Neuronal stem cell (in vitro differentiated cells): ENCODE results near the gene HACL1.

Experiments
- DNase-seq: peaks from one replicate; pipeline ENCODE4 v3.0.0-alpha.2; 2013; ENCODE audit warnings: low spot score
- H2AFZ ChIP-seq: one replicate; pipeline ENCODE4 v1.6.1; 2013; ENCODE audit warnings: mild to moderate bottlenecking, low read length, inconsistent platforms
- H2AK5ac ChIP-seq: 2 replicates; pipeline ENCODE4 v1.6.1; 2013; ENCODE audit warnings: low read depth, mild to moderate bottlenecking, inconsistent platforms, low read length, moderate library complexity, mixed read lengths
- H2BK120ac ChIP-seq: 2 replicates; pipeline ENCODE4 v1.6.1; 2013; ENCODE audit warnings: low read depth, mild to moderate bottlenecking, inconsistent platforms, low read length, moderate library complexity, mixed read lengths
- H2BK12ac ChIP-seq: one replicate; pipeline ENCODE4 v1.6.1; 2013; ENCODE audit warnings: low read length, inconsistent platforms
- H2BK15ac ChIP-seq: 2 replicates; pipeline ENCODE4 v1.6.1; 2013; ENCODE audit warnings: mild to moderate bottlenecking, low read length, inconsistent platforms, mixed read lengths
- H2BK5ac ChIP-seq: one replicate; pipeline ENCODE4 v1.6.1; 2013; ENCODE audit warnings: inconsistent platforms, mild to moderate bottlenecking, low read length, moderate library complexity
- H3K14ac ChIP-seq: one replicate; pipeline ENCODE4 v1.6.1; 2013; ENCODE audit warnings: low read length, inconsistent platforms
- H3K18ac ChIP-seq: 2 replicates; pipeline ENCODE4 v1.6.1; 2013; ENCODE audit warnings: low read length, inconsistent platforms
- H3K23ac ChIP-seq: 2 replicates; pipeline ENCODE4 v1.6.1; 2013; ENCODE audit warnings: low read depth, mild to moderate bottlenecking, mixed read lengths, low read length, inconsistent platforms; ENCODE audit not compliant: poor library complexity
- H3K27ac ChIP-seq: replicated peaks from 3 replicates; pipeline ENCODE4 v1.5.1; 2013; ENCODE audit warnings: low read length, inconsistent platforms
- H3K27me3 ChIP-seq, 3 experiments: 2 replicates each; pipeline ENCODE4 v1.6.1; 2013; ENCODE audit warnings: low read length in 3 of 3, mild to moderate bottlenecking in 2 of 3, inconsistent platforms in 1 of 3, low read depth in 1 of 3, mixed read lengths in 1 of 3, moderate library complexity in 1 of 3; ENCODE audit not compliant: control insufficient read depth in 3 of 3, insufficient read depth in 3 of 3
- H3K36me3 ChIP-seq, 2 donors: replicated peaks in 1 of 2; 2 replicates each; pipeline ENCODE4 v1.6.1; 2013; ENCODE audit warnings: low read length in 2 of 2; ENCODE audit not compliant: control insufficient read depth in 2 of 2, insufficient read depth in 2 of 2
- H3K4ac ChIP-seq: 2 replicates; pipeline ENCODE4 v1.6.1; 2013; ENCODE audit warnings: inconsistent platforms, mild to moderate bottlenecking, low read length, moderate library complexity
- H3K4me1 ChIP-seq, 2 donors: 1 replicate in 1 of 2; 2 replicates in 1 of 2; pipeline ENCODE4 v1.6.1; 2013; ENCODE audit warnings: low read length in 2 of 2, low read depth in 1 of 2; ENCODE audit not compliant: control insufficient read depth in 2 of 2, insufficient read depth in 1 of 2
- H3K4me2 ChIP-seq: one replicate; pipeline ENCODE4 v1.6.1; 2013; ENCODE audit warnings: mild to moderate bottlenecking, low read length, inconsistent platforms; ENCODE audit not compliant: insufficient read depth, poor library complexity, severe bottlenecking
- H3K4me3 ChIP-seq, 2 donors: 2 replicates each; pipeline ENCODE4 v1.5.1; 2013; ENCODE audit warnings: low read length in 2 of 2, mild to moderate bottlenecking in 2 of 2, inconsistent platforms in 1 of 2, moderate library complexity in 1 of 2
- H3K79me1 ChIP-seq: one replicate; pipeline ENCODE4 v1.6.1; 2013; ENCODE audit warnings: low read depth, mild to moderate bottlenecking, inconsistent platforms, low read length, moderate library complexity
- H3K9ac ChIP-seq: one replicate; pipeline ENCODE4 v1.6.1; 2013; ENCODE audit warnings: mild to moderate bottlenecking, low read depth, low read length, inconsistent platforms; ENCODE audit not compliant: poor library complexity
- H3K9me3 ChIP-seq, 2 donors: replicated peaks in 1 of 2; 2 replicates each; pipeline versions ENCODE3 to v1.6.1; 2013; ENCODE audit warnings: low read length in 2 of 2, mild to moderate bottlenecking in 2 of 2, inconsistent platforms in 1 of 2, low read depth in 1 of 2, mixed read lengths in 1 of 2, moderate library complexity in 1 of 2; ENCODE audit not compliant: control insufficient read depth in 2 of 2, insufficient read depth in 1 of 2
- H4K8ac ChIP-seq: one replicate; pipeline ENCODE4 v1.6.1; 2013; ENCODE audit warnings: low read depth, mild to moderate bottlenecking, inconsistent platforms, low read length, moderate library complexity
- H4K91ac ChIP-seq: one replicate; pipeline ENCODE4 v1.6.1; 2013; ENCODE audit warnings: low read length, low read depth, mild to moderate bottlenecking, inconsistent platforms; ENCODE audit not compliant: poor library complexity
- WGBS, 2 donors: extraction: QIAGEN DNeasy Blood & Tissue Kit; methylation state at CpG; one replicate each; pipeline ENCODE4 v1.1.7; 2013; ENCODE audit warnings: missing lambda C conversion rate in 2 of 2, mixed read lengths in 1 of 2; ENCODE audit not compliant: insufficient read length in 2 of 2, insufficient replicate concordance in 1 of 2; ENCODE audit errors: extremely low coverage in 2 of 2; 5-methylcytosine and 5-hydroxymethylcytosine counted together

The HACL1 gene

GRCh38 chr3:15514663-15515340 lies 86.6 kb downstream of the HACL1 start:
- Histone ChIP-seq H3K4ac (no peak overlapping the region), H2BK5ac (no peak overlapping the region), H3K27ac (no peak overlapping the region), H3K36me3 (no peaks in the 10 kb centered on the region), H3K4me2 (no peak overlapping the region), H3K9ac (no peak overlapping the region), H3K79me1 (no peaks in the 10 kb centered on the region), H3K14ac (no peak overlapping the region), H3K9me3 (no peaks in the 10 kb centered on the region), H3K4me3 (no peak overlapping the region), H3K23ac (no peak overlapping the region), H3K4me1 (peaks cover 0 to 1% of the 10 kb centered on the region in 2 donors), H2AFZ (no peak overlapping the region), H4K8ac (no peak overlapping the region), H3K27me3 (no peaks in the 10 kb centered on the region), H2BK12ac (no peak overlapping the region), H2AK5ac (no peak overlapping the region), H2BK15ac (no peak overlapping the region), H2BK120ac (no peak overlapping the region), H4K91ac (no peak overlapping the region), H3K18ac (no peak overlapping the region)
- no CpG with 5 or more reads among the region's 4 CpGs for WGBS, 2 donors
- DNase-seq: no peak

- H2BK15ac ChIP-seq: no peak overlapping the region
- H2AFZ ChIP-seq: no peak overlapping the region
- no peaks in the 10 kb centered on the region for H3K27me3 ChIP-seq
- no peak overlapping the region for H2BK120ac ChIP-seq
- no peak overlapping the region for H3K27ac ChIP-seq
- H3K23ac ChIP-seq: no peak overlapping the region
- H3K36me3 ChIP-seq: no peaks in the 10 kb centered on the region
- H3K18ac ChIP-seq: no peak overlapping the region
- no peak overlapping the region for H3K4me3 ChIP-seq
- no peak overlapping the region for H3K14ac ChIP-seq
- H2BK5ac ChIP-seq: no peak overlapping the region
- H3K9ac ChIP-seq: no peak overlapping the region
- H3K9me3 ChIP-seq: no peaks in the 10 kb centered on the region
- WGBS, 2 donors: no CpG with 5 or more reads among the region's 5 CpGs
- H3K4me2 ChIP-seq: no peak overlapping the region
- H4K91ac ChIP-seq: no peak overlapping the region
- peaks cover 0 to under 1% of the 10 kb centered on the region in 2 donors for H3K4me1 ChIP-seq
- no peak for DNase-seq
- H3K4ac ChIP-seq: no peak overlapping the region
- no peak overlapping the region for H2BK12ac ChIP-seq
- H2AK5ac ChIP-seq: no peak overlapping the region
- no peak overlapping the region for H4K8ac ChIP-seq
- H3K79me1 ChIP-seq: no peaks in the 10 kb centered on the region
These were observed 87.3 kb downstream of the HACL1 start for GRCh38 chr3:15513810-15514662.

- no peaks in the 10 kb centered on the region for H3K27me3 ChIP-seq
These were observed 88.3 kb downstream of the HACL1 start for GRCh38 chr3:15513116-15513515.

GRCh38 chr3:15512166-15512565 lies 89.2 kb downstream of the HACL1 start:
- Histone ChIP-seq H3K9ac (no peak overlapping the region), H2BK12ac (no peak overlapping the region), H3K14ac (no peak overlapping the region), H3K36me3 (no peaks in the 10 kb centered on the region), H2BK15ac (no peak overlapping the region), H3K18ac (no peak overlapping the region), H2BK5ac (no peak overlapping the region), H3K4me2 (no peak overlapping the region), H2AK5ac (no peak overlapping the region), H3K23ac (no peak overlapping the region), H2AFZ (no peak overlapping the region), H3K4me1 (no peaks in the 10 kb centered on the region), H3K4me3 (no peak overlapping the region), H2BK120ac (no peak overlapping the region), H3K9me3 (no peaks in the 10 kb centered on the region), H3K27me3 (no peaks in the 10 kb centered on the region), H3K4ac (no peak overlapping the region), H4K91ac (no peak overlapping the region), H3K79me1 (no peaks in the 10 kb centered on the region), H4K8ac (no peak overlapping the region), H3K27ac (no peak overlapping the region)
- no CpG with 5 or more reads among the region's 10 CpGs for WGBS, 2 donors
- DNase-seq: no peak

More at GRCh38 chr3:15513116-15513515, 88.3 kb downstream of the HACL1 start:
- Histone ChIP-seq H3K23ac (no peak overlapping the region), H2BK120ac (no peak overlapping the region), H3K36me3 (no peaks in the 10 kb centered on the region), H3K9me3 (no peaks in the 10 kb centered on the region), H3K18ac (no peak overlapping the region), H2BK5ac (no peak overlapping the region), H4K8ac (no peak overlapping the region), H3K4me1 (no peaks in the 10 kb centered on the region), H3K4me3 (no peak overlapping the region), H2AK5ac (no peak overlapping the region), H3K9ac (no peak overlapping the region), H2BK12ac (no peak overlapping the region), H2AFZ (no peak overlapping the region), H3K14ac (no peak overlapping the region), H4K91ac (no peak overlapping the region), H3K27ac (no peak overlapping the region), H3K4ac (no peak overlapping the region), H3K4me2 (no peak overlapping the region), H2BK15ac (no peak overlapping the region), H3K79me1 (no peaks in the 10 kb centered on the region)
- WGBS, 2 donors: no CpG with 5 or more reads among the region's 7 CpGs
- no peak for DNase-seq
